ENCODE measurements around the gene SLC9A7.

SLC9A7 gene

DNA sequence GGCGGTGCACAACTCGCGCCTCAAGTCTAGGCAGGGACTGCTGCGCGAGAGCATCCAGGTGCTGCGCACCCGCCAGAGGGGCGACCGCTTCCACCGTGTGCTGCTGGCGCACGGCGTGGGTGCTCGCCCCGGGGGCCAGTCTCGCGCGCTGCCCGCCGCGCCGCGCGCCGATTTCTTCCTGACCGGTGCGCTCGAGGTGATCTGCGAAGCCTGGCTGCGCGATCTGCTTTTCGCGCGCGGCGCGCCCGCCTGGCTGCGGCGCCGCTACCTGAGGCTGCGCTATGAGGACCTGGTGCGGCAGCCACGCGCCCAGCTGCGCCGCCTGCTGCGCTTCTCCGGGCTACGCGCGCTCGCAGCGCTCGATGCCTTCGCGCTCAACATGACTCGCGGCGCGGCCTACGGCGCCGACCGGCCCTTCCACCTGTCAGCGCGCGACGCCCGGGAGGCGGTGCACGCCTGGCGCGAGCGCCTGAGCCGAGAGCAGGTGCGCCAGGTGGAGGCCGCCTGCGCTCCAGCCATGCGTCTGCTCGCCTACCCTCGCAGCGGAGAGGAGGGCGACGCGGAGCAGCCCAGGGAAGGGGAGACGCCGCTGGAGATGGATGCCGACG, 184.0 kb downstream of the SLC9A7 start:
- CTCF ChIA-PET: no interaction called here
- no peaks in the 10 kb centered on the region for H3K9me3 ChIP-seq (ENCODE audit: control insufficient read depth, insufficient read depth, low read depth, low read length)
- H3K27ac ChIP-seq (ENCODE audit: extremely low read depth, low read depth, low read length): peak overlapping the region; percentile 21; the same call in 1 of the 2 replicates
- TF ChIP-seq ZBTB17 (tag by site-specific recombination; IDR thresholded peaks at IDR 0.05) (0 out of 2 replicates have a peak, but pooled peaks have one; percentile 62), ZNF530 (tag by site-specific recombination; IDR thresholded peaks at IDR 0.05; ENCODE audit: low read depth) (no peak), ZNF610 (tag by site-specific recombination; IDR thresholded peaks at IDR 0.05; ENCODE audit: borderline replicate concordance) (no peak), ZNF132 (tag by site-specific recombination; IDR thresholded peaks at IDR 0.05; ENCODE audit: borderline replicate concordance) (no peak), TRIM28 (IDR thresholded peaks at IDR 0.05; ENCODE audit: borderline replicate concordance, low read length) (no peak), KLF1 (tag by site-specific recombination; IDR thresholded peaks at IDR 0.05) (no peak), HOXC10 (CRISPR knock-in tag; IDR thresholded peaks at IDR 0.05) (no peak)
- TF ChIP-seq, protein P1, sequence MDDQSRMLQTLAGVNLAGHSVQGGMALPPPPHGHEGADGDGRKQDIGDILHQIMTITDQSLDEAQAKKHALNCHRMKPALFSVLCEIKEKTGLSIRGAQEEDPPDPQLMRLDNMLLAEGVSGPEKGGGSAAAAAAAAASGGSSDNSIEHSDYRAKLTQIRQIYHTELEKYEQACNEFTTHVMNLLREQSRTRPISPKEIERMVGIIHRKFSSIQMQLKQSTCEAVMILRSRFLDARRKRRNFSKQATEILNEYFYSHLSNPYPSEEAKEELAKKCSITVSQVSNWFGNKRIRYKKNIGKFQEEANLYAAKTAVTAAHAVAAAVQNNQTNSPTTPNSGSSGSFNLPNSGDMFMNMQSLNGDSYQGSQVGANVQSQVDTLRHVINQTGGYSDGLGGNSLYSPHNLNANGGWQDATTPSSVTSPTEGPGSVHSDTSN (CRISPR knock-in tag; IDR thresholded peaks at IDR 0.05): peak; percentile 71; the same call in 1 of the 2 replicates
- H3K4me3 ChIP-seq (ENCODE audit: low read depth, low read length): peak overlapping the region; percentile 51
- peaks cover 8% of the 10 kb centered on the region; the same call in 1 of the 2 replicates for H3K4me1 ChIP-seq (ENCODE audit: control insufficient read depth, insufficient read depth, low read length)
- POLR2A ChIA-PET: no interaction called here
- no peaks in the 10 kb centered on the region for H3K36me3 ChIP-seq (ENCODE audit: control insufficient read depth in 2 of 2, insufficient read depth in 1 of 2, low read length in 2 of 2)

DNA sequence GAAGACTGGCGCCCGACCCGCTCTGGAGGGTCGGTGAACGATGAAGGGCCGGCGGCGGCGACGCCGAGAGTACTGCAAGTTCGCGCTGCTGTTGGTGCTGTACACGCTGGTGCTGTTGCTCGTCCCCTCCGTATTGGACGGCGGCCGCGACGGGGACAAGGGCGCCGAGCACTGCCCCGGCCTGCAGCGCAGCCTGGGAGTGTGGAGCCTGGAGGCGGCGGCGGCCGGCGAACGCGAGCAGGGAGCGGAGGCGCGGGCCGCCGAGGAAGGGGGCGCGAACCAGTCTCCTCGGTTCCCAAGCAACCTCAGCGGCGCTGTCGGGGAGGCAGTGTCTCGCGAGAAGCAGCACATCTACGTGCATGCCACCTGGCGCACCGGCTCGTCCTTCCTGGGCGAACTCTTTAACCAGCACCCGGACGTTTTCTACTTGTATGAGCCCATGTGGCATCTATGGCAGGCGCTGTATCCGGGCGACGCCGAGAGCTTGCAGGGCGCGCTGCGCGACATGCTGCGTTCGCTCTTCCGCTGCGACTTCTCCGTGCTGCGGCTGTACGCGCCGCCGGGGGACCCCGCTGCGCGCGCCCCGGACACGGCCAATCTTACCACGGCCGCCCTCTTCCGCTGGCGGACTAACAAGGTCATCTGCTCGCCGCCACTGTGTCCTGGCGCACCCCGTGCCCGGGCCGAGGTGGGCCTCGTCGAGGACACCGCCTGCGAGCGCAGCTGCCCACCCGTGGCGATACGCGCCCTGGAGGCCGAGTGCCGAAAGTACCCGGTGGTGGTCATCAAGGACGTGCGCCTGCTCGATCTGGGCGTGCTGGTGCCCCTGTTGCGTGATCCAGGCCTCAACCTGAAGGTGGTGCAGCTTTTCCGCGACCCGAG, 184.8 kb downstream of the SLC9A7 start:
- no peaks in the 10 kb centered on the region for H3K9me3 ChIP-seq (ENCODE audit: control insufficient read depth, insufficient read depth, low read depth, low read length)
- peak overlapping the region; percentile 21; the same call in 1 of the 2 replicates for H3K27ac ChIP-seq (ENCODE audit: extremely low read depth, low read depth, low read length)
- POLR2A ChIA-PET: no interaction called here
- H3K36me3 ChIP-seq (ENCODE audit: control insufficient read depth in 2 of 2, insufficient read depth in 1 of 2, low read length in 2 of 2): no peaks in the 10 kb centered on the region
- peaks cover 8% of the 10 kb centered on the region; the same call in 1 of the 2 replicates for H3K4me1 ChIP-seq (ENCODE audit: control insufficient read depth, insufficient read depth, low read length)
- H3K4me3 ChIP-seq (ENCODE audit: low read depth, low read length): peak overlapping the region; percentile 51
- CTCF ChIA-PET: no interaction called here
- TF ChIP-seq ZNF2 (tag by site-specific recombination; IDR thresholded peaks at IDR 0.05): peak; percentile 25; the same call in 1 of the 2 replicates
- no peak for TF ChIP-seq KLF16 (tag by site-specific recombination; IDR thresholded peaks at IDR 0.05)
- 0 out of 2 replicates have a peak, but pooled peaks have one; percentile 30 for TF ChIP-seq ZNF10 (tag by site-specific recombination; IDR thresholded peaks at IDR 0.05)
- TF ChIP-seq ZNF747 (tag by site-specific recombination; IDR thresholded peaks at IDR 0.05): no peak
- TF ChIP-seq YY1 (tag by site-specific recombination; IDR thresholded peaks at IDR 0.05): no peak
- TF ChIP-seq, protein P2, sequence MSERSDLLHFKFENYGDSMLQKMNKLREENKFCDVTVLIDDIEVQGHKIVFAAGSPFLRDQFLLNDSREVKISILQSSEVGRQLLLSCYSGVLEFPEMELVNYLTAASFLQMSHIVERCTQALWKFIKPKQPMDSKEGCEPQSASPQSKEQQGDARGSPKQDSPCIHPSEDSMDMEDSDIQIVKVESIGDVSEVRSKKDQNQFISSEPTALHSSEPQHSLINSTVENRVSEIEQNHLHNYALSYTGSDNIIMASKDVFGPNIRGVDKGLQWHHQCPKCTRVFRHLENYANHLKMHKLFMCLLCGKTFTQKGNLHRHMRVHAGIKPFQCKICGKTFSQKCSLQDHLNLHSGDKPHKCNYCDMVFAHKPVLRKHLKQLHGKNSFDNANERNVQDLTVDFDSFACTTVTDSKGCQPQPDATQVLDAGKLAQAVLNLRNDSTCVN (tag by site-specific recombination; optimal IDR thresholded peaks at IDR 0.05): peak; percentile 79
- TF ChIP-seq ZNF626 (tag by site-specific recombination; IDR thresholded peaks at IDR 0.05): no peak
- TF ChIP-seq KLF10 (tag by site-specific recombination; IDR thresholded peaks at IDR 0.05): no peak
- TF ChIP-seq GFI1B (tag by site-specific recombination; IDR thresholded peaks at IDR 0.05): no peak
- TF ChIP-seq ZNF777 (tag by site-specific recombination; IDR thresholded peaks at IDR 0.05; ENCODE audit: borderline replicate concordance): peak; percentile 63; the same call in 1 of the 2 replicates
- TF ChIP-seq SP3 (tag by site-specific recombination; IDR thresholded peaks at IDR 0.05): no peak
- TF ChIP-seq SCRT2 (tag by site-specific recombination; IDR thresholded peaks at IDR 0.05): no peak
- no peak for TF ChIP-seq ZNF138 (tag by site-specific recombination; IDR thresholded peaks at IDR 0.05; ENCODE audit: borderline replicate concordance)
- TF ChIP-seq, protein P3, sequence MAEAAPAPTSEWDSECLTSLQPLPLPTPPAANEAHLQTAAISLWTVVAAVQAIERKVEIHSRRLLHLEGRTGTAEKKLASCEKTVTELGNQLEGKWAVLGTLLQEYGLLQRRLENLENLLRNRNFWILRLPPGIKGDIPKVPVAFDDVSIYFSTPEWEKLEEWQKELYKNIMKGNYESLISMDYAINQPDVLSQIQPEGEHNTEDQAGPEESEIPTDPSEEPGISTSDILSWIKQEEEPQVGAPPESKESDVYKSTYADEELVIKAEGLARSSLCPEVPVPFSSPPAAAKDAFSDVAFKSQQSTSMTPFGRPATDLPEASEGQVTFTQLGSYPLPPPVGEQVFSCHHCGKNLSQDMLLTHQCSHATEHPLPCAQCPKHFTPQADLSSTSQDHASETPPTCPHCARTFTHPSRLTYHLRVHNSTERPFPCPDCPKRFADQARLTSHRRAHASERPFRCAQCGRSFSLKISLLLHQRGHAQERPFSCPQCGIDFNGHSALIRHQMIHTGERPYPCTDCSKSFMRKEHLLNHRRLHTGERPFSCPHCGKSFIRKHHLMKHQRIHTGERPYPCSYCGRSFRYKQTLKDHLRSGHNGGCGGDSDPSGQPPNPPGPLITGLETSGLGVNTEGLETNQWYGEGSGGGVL (tag by site-specific recombination; IDR thresholded peaks at IDR 0.05): peak; percentile 38; the same call in 1 of the 2 replicates
- TF ChIP-seq ZNF792 (tag by site-specific recombination; IDR thresholded peaks at IDR 0.05): no peak
- no peak for TF ChIP-seq ZNF677 (tag by site-specific recombination; IDR thresholded peaks at IDR 0.05)
- TF ChIP-seq, protein P4, sequence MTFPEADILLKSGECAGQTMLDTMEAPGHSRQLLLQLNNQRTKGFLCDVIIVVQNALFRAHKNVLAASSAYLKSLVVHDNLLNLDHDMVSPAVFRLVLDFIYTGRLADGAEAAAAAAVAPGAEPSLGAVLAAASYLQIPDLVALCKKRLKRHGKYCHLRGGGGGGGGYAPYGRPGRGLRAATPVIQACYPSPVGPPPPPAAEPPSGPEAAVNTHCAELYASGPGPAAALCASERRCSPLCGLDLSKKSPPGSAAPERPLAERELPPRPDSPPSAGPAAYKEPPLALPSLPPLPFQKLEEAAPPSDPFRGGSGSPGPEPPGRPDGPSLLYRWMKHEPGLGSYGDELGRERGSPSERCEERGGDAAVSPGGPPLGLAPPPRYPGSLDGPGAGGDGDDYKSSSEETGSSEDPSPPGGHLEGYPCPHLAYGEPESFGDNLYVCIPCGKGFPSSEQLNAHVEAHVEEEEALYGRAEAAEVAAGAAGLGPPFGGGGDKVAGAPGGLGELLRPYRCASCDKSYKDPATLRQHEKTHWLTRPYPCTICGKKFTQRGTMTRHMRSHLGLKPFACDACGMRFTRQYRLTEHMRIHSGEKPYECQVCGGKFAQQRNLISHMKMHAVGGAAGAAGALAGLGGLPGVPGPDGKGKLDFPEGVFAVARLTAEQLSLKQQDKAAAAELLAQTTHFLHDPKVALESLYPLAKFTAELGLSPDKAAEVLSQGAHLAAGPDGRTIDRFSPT (tag by site-specific recombination; IDR thresholded peaks at IDR 0.05): 0 out of 2 replicates have a peak, but pooled peaks have one; percentile 24
- TF ChIP-seq REPIN1 (tag by site-specific recombination; IDR thresholded peaks at IDR 0.05; ENCODE audit: low read depth): no peak
- no peak for TF ChIP-seq ZNF529 (tag by site-specific recombination; IDR thresholded peaks at IDR 0.05; ENCODE audit: insufficient replicate concordance)
- TF ChIP-seq ZIC2 (tag by site-specific recombination; IDR thresholded peaks at IDR 0.05): peak; percentile 36
